Mucosa of rectum (tissue), 2 donors: ENCODE data around the gene LGI1.

Experiments used
- H3K27ac ChIP-seq, 2 donors: one replicate each; pipeline ENCODE4 v1.7.0; 2013; ENCODE audit warnings: inconsistent platforms in 2 of 2, low read depth in 2 of 2, low read length in 2 of 2
- H3K27me3 ChIP-seq, 2 donors: one replicate each; pipeline ENCODE4 v1.7.0; 2013; ENCODE audit warnings: low read length in 2 of 2; ENCODE audit not compliant: control insufficient read depth in 2 of 2, insufficient read depth in 2 of 2
- H3K36me3 ChIP-seq, 2 donors: one replicate each; pipeline ENCODE4 v1.7.0; 2013; ENCODE audit warnings: low read length in 2 of 2; ENCODE audit not compliant: control insufficient read depth in 2 of 2, insufficient read depth in 2 of 2
- H3K4me1 ChIP-seq, 2 donors: one replicate each; pipeline ENCODE4 v1.7.0; 2013; ENCODE audit warnings: low read length in 2 of 2, mild to moderate bottlenecking in 1 of 2; ENCODE audit not compliant: control insufficient read depth in 2 of 2, insufficient read depth in 2 of 2
- H3K4me3 ChIP-seq, 2 donors: one replicate each; pipeline ENCODE4 v1.7.0; 2013; ENCODE audit warnings: low read length in 2 of 2
- H3K9ac ChIP-seq, 2 donors: one replicate each; pipeline ENCODE4 v1.7.0; 2013; ENCODE audit warnings: low read length in 2 of 2, low read depth in 1 of 2, mild to moderate bottlenecking in 1 of 2
- H3K9me3 ChIP-seq, 2 donors: one replicate each; pipeline ENCODE4 v1.7.0; 2013; ENCODE audit warnings: low read length in 2 of 2; ENCODE audit not compliant: control insufficient read depth in 2 of 2
- donor health status: healthy.
- donor health status: Normal muscosa, but diverticular disease.

LGI1 gene

DNA sequence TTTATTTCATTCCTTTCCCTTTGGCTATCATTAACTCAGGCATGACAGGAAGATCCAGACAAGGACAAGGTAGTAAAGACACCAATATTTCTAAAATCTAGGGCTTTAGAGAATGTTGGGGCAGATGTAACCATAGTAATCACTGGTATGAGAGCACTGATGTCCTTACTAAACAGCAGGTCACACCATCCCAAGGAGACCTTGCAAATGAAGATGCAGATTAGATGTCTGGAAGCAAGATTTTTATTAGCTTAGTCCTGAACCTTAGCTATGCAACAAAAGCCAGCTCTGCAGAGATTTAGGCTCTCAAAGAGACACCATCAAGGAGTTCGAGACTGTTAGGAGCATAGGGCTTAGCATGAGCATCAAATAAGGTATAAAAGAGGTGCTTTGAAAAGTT is 31.7 kb upstream of the LGI1 start:
- Histone ChIP-seq H3K4me3 (no peak overlapping the region), H3K36me3 (no peaks in the 10 kb centered on the region), H3K27ac (no peak overlapping the region), H3K27me3 (peaks cover 0 to 6% of the 10 kb centered on the region in 2 donors), H3K4me1 (no peaks in the 10 kb centered on the region), H3K9me3 (no peaks in the 10 kb centered on the region), H3K9ac (no peak overlapping the region)

GRCh38 chr10:93741367-93741766 is 16.4 kb upstream of the LGI1 start:
- no peak overlapping the region for H3K4me3 ChIP-seq
- no peak overlapping the region for H3K27ac ChIP-seq
- no peak overlapping the region for H3K9ac ChIP-seq
- no peaks in the 10 kb centered on the region for H3K9me3 ChIP-seq
- H3K27me3 ChIP-seq: no peaks in the 10 kb centered on the region
- H3K36me3 ChIP-seq: no peaks in the 10 kb centered on the region
- peaks cover 0 to 3% of the 10 kb centered on the region in 2 donors for H3K4me1 ChIP-seq

GRCh38 chr10:93742633-93743349 is 14.9 kb upstream of the LGI1 start:
- peaks cover 0 to 6% of the 10 kb centered on the region in 2 donors for H3K4me1 ChIP-seq
- H3K9ac ChIP-seq: no peak overlapping the region
- no peaks in the 10 kb centered on the region for H3K9me3 ChIP-seq
- no peaks in the 10 kb centered on the region for H3K27me3 ChIP-seq
- no peaks in the 10 kb centered on the region for H3K36me3 ChIP-seq
- H3K4me3 ChIP-seq: no peak overlapping the region
- no peak overlapping the region for H3K27ac ChIP-seq

- H3K27ac ChIP-seq: peak overlapping the region in 1 of 2 donors; percentile 14
- H3K9me3 ChIP-seq: no peaks in the 10 kb centered on the region
- no peak overlapping the region for H3K4me3 ChIP-seq
- no peaks in the 10 kb centered on the region for H3K36me3 ChIP-seq
- no peaks in the 10 kb centered on the region for H3K27me3 ChIP-seq
- H3K4me1 ChIP-seq: peaks cover 5 to 6% of the 10 kb centered on the region in 2 donors
- no peak overlapping the region for H3K9ac ChIP-seq
Measured at GRCh38 chr10:93745408-93746065, 12.2 kb upstream of the LGI1 start.

DNA sequence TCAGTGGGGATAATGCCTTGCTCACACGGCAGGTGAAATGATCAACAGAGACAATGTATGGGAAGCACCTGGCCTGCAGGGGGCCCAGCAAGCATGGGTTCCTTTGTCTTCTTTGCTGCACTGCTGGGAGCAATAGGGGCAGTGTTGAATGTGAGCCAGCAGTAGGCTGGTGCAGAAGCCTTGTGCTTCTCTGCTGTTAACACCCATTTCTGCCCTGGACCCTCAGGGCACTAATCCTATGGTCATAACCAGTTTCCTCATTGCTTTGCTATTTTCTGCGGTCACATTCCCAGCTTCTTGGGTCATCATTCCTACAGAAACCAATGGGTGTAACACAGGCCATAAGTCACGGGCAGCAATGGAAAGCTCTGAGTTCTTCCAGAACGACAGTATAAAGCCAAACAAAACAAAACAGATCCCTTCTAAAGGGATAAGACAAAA is 10.9 kb upstream of the LGI1 start:
- Histone ChIP-seq H3K4me1 (peaks cover 6 to 8% of the 10 kb centered on the region in 2 donors), H3K27ac (peak overlapping the region in 1 of 2 donors; percentile 43), H3K36me3 (no peaks in the 10 kb centered on the region), H3K4me3 (no peak overlapping the region), H3K27me3 (no peaks in the 10 kb centered on the region), H3K9me3 (no peaks in the 10 kb centered on the region), H3K9ac (no peak overlapping the region)

- H3K4me3 ChIP-seq: no peak overlapping the region
- peak overlapping the region in 1 of 2 donors; percentile 16 for H3K27ac ChIP-seq
- no peaks in the 10 kb centered on the region for H3K9me3 ChIP-seq
- no peaks in the 10 kb centered on the region for H3K36me3 ChIP-seq
- no peaks in the 10 kb centered on the region for H3K27me3 ChIP-seq
- peaks cover 9 to 11% of the 10 kb centered on the region in 2 donors for H3K4me1 ChIP-seq
- H3K9ac ChIP-seq: no peak overlapping the region
Measured at GRCh38 chr10:93749218-93749799, 8.4 kb upstream of the LGI1 start.

DNA sequence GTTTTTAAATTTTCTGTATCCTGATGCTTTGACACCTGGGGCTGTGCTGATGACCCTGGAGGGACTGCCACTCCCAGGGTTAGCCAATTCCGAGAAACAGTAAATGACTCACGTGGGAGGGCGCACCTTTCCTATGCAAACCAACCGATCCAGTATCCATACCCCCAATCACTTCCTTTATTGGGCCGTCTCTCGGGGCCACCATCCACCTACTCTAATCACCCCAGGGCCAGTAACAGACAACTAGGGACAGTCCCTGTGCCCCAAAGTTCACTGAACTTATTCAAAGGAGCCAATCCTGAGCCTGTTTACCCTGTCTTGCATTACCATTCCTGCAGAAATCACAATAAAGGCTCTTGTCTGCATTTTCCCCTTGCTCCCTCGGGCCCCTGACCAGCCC is 6.6 kb upstream of the LGI1 start:
- no peaks in the 10 kb centered on the region for H3K9me3 ChIP-seq
- no peak overlapping the region for H3K9ac ChIP-seq
- no peak overlapping the region for H3K27ac ChIP-seq
- no peak overlapping the region for H3K4me3 ChIP-seq
- peaks cover 8 to 11% of the 10 kb centered on the region in 2 donors for H3K4me1 ChIP-seq
- H3K27me3 ChIP-seq: no peaks in the 10 kb centered on the region
- H3K36me3 ChIP-seq: no peaks in the 10 kb centered on the region

GRCh38 chr10:93751832-93752231 is 5.9 kb upstream of the LGI1 start:
- Histone ChIP-seq H3K9me3 (no peaks in the 10 kb centered on the region), H3K36me3 (no peaks in the 10 kb centered on the region), H3K27me3 (no peaks in the 10 kb centered on the region), H3K27ac (peak overlapping the region in 1 of 2 donors; percentile 19), H3K9ac (no peak overlapping the region), H3K4me1 (peaks cover 6 to 11% of the 10 kb centered on the region in 2 donors), H3K4me3 (peak overlapping the region; percentile 31 to 66)

DNA sequence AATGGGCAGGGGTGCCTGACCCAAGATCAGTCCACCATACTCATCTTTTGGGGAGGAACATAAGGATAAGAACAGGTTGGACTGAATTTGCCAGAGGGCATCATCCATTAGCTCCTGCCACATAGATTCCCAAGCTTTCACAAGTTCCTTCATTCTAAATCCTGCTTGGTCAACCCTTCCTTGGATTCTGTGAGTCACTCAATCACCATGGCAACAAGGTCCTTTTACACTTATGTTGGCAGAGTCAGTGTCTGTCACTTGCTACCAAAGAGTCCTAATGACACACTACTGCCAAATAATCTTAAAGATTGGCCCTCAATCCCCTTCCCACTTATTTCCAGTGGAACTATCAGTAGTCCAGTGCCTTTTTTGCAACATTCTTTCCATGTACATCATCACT is 5.0 kb upstream of the LGI1 start:
- peaks cover 0 to under 1% of the 10 kb centered on the region in 2 donors for H3K27me3 ChIP-seq
- no peak overlapping the region for H3K4me3 ChIP-seq
- H3K9ac ChIP-seq: no peak overlapping the region
- no peaks in the 10 kb centered on the region for H3K9me3 ChIP-seq
- peak overlapping the region; percentile 2 to 19 for H3K27ac ChIP-seq
- no peaks in the 10 kb centered on the region for H3K36me3 ChIP-seq
- peaks cover 6 to 11% of the 10 kb centered on the region in 2 donors for H3K4me1 ChIP-seq

DNA sequence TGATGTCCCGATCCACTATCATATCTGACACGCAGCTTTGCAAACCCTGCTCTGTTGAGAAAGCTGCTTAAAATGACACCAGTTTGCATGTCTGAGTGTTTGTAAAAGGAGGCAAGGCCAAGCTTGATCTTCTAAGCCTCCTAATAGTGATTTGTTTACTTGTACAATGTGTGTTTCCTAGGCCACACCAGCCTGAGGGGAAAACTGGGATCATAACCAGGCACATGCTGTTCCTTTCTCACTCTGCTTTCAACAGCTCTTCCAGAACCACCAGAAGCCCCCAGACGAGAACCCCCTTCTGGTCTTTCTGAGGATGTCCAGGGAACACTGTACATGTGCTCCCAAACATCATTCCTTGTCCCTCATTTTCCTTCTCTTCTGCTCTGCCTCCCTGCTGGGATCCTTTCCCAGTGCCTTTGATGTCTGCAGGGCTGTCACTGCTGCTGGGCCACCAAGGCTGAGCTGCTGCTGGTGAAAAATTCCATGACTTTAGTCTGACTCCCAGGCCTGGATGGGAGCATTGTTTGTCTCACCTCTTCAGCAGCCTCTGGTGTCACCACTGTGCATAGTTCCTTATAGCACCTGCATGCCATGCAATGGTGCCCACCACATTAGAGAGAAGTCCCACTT is 4.0 kb upstream of the LGI1 start:
- Histone ChIP-seq H3K4me1 (peaks cover 6 to 11% of the 10 kb centered on the region in 2 donors), H3K27ac (peak overlapping the region; percentile 43 to 56), H3K4me3 (no peak overlapping the region), H3K9ac (no peak overlapping the region), H3K27me3 (peaks cover 0 to 3% of the 10 kb centered on the region in 2 donors), H3K36me3 (no peaks in the 10 kb centered on the region), H3K9me3 (no peaks in the 10 kb centered on the region)
